GM12878 (cell line): ENCODE results near the gene SETD1B. TPM values are rescaled to one million over a fixed set of nuclear protein-coding genes. Genes with fewer than 3 reads are reported as not detected.

Source experiments
- EP300 ChIP-seq, 2 experiments: fragments of 150-350 bp in 1 of 2; IDR thresholded peaks; 2 replicates each; pipeline ENCODE4 v1.6.1; 2011 to 2012; ENCODE audit warnings: low read depth in 2 of 2, low read length in 2 of 2, borderline replicate concordance in 1 of 2, improper control_type of control experiment in 1 of 2, inconsistent platforms in 1 of 2; ENCODE audit not compliant: control insufficient read depth in 1 of 2
- IKZF2 ChIP-seq, 2 experiments: fragments of 450-650 bp; IDR thresholded peaks; 2 replicates each; pipeline ENCODE4 v1.6.1; 2017; ENCODE audit warnings: mild to moderate bottlenecking in 2 of 2, moderate library complexity in 2 of 2
- LARP7 ChIP-seq: fragments of 450-650 bp; IDR thresholded peaks from 2 replicates; pipeline ENCODE4 v1.6.1; 2017; ENCODE audit warnings: mild to moderate bottlenecking
- PAX5 ChIP-seq: IDR thresholded peaks from 2 replicates; pipeline ENCODE4 v1.6.1; 2011; ENCODE audit warnings: low read depth, low read length, borderline replicate concordance
- RFX5 ChIP-seq: IDR thresholded peaks from 2 replicates; pipeline ENCODE4 v1.6.1; 2011; ENCODE audit warnings: low read depth, low read length, improper control_type of control experiment
- SPI1 ChIP-seq: IDR thresholded peaks from 2 replicates; pipeline ENCODE4 v1.6.1; 2011; ENCODE audit warnings: low read depth, mild to moderate bottlenecking, low read length, moderate library complexity, borderline replicate concordance; ENCODE audit not compliant: insufficient read depth
- TCF12 ChIP-seq: IDR thresholded peaks from 2 replicates; pipeline ENCODE4 v1.6.1; 2011; ENCODE audit warnings: low read depth, mild to moderate bottlenecking, low read length
- ZNF207 ChIP-seq: fragments of 450-650 bp; IDR thresholded peaks from 2 replicates; pipeline ENCODE4 v1.6.1; 2014; ENCODE audit warnings: antibody characterized with exemption, mild to moderate bottlenecking, borderline replicate concordance
- ZNF217 ChIP-seq: fragments of 450-650 bp; IDR thresholded peaks from 2 replicates; pipeline ENCODE4 v1.6.1; 2017; ENCODE audit warnings: antibody characterized with exemption, mild to moderate bottlenecking
- polyA plus RNA-seq, 11 experiments: library from polyadenylated mRNA; depleted of rRNA in 4 of 11; unstranded in 6 of 11; stranded (reverse) in 5 of 11; fragments of >200 nt; fragmentation: Nextera tagmentation in 4 of 11; fragmentation: Illumina TruSeq in 1 of 11; extraction: Ambion mirVana in 4 of 11; extraction: Trizol in 1 of 11; gene quantifications; 1 replicate in 1 of 11; 2 replicates in 10 of 11; pipeline versions ENCODE4 v1.2.1 to v1.2.3, GENCODE V29; 2011 to 2016; ENCODE audit warnings: inconsistent platforms in 2 of 11, missing spikeins in 2 of 11, low read depth in 1 of 11
- total RNA-seq, 4 experiments: library from RNA; depleted of rRNA in 3 of 4; stranded (reverse); fragments of >200 nt in 3 of 4; fragmentation: Illumina TruSeq in 1 of 4; extraction: Trizol in 1 of 4; gene quantifications; 2 replicates each; pipeline versions ENCODE4 v1.2.1 to v1.2.3, GENCODE V29; 2013 to 2021
- TF ChIP-seq, protein P1 (sequence below): fragments of 450-650 bp; formaldehyde crosslinking; IDR thresholded peaks from 2 replicates; pipeline ENCODE4 v1.4.0; 2020; ENCODE audit warnings: mild to moderate bottlenecking, moderate library complexity
- TF ChIP-seq, protein P2 (sequence below): fragments of 150-350 bp; IDR thresholded peaks from 2 replicates; pipeline ENCODE4 v1.6.1; 2016; ENCODE audit warnings: low read depth, low read length
- TF ChIP-seq, protein P3 (sequence below): IDR thresholded peaks from 2 replicates; pipeline ENCODE4 v1.6.1; 2012; ENCODE audit warnings: mild to moderate bottlenecking, low read depth, low read length
- TF ChIP-seq, protein P4 (sequence below): fragments of 450-650 bp; IDR thresholded peaks from 2 replicates; pipeline ENCODE4 v1.6.1; 2017; ENCODE audit warnings: low read depth, mild to moderate bottlenecking, moderate library complexity

Gene SETD1B
- total and polyA plus RNA-seq, 10 of the 15 experiments (the other 5 are each of a cell fraction or from before 2014, with no cell fraction given) = 0.50 to 17.3 (median 1.6) TPM

DNA sequence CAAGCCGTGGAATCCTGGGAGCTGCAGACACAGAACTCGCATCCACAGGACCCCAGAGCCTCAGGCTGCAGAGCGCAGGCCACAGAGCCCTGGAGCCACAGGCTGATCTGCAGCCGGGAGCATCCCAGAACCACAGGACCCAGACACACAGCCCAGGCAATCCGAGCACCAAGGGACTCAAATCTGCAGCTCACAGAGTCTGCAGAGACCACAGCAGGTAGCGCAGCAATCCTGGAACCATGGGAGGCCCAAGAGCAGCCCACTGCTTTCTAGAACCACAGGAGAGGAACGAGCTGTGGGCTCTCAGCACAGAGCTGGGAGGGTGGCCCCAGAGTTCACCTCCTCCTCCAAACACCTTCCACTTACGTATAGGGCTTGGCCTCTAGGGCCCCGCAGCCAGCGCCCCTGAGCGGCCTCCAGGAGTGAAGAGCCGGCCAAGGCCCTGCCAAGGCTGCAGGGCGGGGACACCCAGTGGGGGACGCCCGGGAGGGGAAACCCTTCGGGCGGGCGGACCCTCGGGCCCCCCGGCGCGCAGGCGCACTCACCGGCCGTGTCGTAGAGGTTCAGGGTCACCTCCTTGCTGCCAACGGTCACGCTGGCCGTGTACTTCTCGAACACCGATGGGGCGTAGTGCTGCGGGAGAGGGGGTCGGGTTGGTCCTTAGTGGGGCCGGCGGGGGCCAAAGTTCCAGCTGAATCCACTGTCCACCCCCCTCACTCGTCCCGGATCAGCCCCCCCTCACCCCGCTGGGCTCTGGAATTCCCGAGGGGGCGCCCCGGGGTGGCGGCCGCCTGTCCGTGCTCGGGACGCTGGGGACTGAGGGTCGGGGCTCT, 11.0 kb upstream of the SETD1B start (continued):
- TF ChIP-seq, protein P1, sequence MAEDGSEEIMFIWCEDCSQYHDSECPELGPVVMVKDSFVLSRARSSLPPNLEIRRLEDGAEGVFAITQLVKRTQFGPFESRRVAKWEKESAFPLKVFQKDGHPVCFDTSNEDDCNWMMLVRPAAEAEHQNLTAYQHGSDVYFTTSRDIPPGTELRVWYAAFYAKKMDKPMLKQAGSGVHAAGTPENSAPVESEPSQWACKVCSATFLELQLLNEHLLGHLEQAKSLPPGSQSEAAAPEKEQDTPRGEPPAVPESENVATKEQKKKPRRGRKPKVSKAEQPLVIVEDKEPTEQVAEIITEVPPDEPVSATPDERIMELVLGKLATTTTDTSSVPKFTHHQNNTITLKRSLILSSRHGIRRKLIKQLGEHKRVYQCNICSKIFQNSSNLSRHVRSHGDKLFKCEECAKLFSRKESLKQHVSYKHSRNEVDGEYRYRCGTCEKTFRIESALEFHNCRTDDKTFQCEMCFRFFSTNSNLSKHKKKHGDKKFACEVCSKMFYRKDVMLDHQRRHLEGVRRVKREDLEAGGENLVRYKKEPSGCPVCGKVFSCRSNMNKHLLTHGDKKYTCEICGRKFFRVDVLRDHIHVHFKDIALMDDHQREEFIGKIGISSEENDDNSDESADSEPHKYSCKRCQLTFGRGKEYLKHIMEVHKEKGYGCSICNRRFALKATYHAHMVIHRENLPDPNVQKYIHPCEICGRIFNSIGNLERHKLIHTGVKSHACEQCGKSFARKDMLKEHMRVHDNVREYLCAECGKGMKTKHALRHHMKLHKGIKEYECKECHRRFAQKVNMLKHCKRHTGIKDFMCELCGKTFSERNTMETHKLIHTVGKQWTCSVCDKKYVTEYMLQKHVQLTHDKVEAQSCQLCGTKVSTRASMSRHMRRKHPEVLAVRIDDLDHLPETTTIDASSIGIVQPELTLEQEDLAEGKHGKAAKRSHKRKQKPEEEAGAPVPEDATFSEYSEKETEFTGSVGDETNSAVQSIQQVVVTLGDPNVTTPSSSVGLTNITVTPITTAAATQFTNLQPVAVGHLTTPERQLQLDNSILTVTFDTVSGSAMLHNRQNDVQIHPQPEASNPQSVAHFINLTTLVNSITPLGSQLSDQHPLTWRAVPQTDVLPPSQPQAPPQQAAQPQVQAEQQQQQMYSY = no peak
- no peak for TF ChIP-seq ZNF217
- TF ChIP-seq, protein P2, sequence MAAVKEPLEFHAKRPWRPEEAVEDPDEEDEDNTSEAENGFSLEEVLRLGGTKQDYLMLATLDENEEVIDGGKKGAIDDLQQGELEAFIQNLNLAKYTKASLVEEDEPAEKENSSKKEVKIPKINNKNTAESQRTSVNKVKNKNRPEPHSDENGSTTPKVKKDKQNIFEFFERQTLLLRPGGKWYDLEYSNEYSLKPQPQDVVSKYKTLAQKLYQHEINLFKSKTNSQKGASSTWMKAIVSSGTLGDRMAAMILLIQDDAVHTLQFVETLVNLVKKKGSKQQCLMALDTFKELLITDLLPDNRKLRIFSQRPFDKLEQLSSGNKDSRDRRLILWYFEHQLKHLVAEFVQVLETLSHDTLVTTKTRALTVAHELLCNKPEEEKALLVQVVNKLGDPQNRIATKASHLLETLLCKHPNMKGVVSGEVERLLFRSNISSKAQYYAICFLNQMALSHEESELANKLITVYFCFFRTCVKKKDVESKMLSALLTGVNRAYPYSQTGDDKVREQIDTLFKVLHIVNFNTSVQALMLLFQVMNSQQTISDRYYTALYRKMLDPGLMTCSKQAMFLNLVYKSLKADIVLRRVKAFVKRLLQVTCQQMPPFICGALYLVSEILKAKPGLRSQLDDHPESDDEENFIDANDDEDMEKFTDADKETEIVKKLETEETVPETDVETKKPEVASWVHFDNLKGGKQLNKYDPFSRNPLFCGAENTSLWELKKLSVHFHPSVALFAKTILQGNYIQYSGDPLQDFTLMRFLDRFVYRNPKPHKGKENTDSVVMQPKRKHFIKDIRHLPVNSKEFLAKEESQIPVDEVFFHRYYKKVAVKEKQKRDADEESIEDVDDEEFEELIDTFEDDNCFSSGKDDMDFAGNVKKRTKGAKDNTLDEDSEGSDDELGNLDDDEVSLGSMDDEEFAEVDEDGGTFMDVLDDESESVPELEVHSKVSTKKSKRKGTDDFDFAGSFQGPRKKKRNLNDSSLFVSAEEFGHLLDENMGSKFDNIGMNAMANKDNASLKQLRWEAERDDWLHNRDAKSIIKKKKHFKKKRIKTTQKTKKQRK = no peak
- TF ChIP-seq, protein P3, sequence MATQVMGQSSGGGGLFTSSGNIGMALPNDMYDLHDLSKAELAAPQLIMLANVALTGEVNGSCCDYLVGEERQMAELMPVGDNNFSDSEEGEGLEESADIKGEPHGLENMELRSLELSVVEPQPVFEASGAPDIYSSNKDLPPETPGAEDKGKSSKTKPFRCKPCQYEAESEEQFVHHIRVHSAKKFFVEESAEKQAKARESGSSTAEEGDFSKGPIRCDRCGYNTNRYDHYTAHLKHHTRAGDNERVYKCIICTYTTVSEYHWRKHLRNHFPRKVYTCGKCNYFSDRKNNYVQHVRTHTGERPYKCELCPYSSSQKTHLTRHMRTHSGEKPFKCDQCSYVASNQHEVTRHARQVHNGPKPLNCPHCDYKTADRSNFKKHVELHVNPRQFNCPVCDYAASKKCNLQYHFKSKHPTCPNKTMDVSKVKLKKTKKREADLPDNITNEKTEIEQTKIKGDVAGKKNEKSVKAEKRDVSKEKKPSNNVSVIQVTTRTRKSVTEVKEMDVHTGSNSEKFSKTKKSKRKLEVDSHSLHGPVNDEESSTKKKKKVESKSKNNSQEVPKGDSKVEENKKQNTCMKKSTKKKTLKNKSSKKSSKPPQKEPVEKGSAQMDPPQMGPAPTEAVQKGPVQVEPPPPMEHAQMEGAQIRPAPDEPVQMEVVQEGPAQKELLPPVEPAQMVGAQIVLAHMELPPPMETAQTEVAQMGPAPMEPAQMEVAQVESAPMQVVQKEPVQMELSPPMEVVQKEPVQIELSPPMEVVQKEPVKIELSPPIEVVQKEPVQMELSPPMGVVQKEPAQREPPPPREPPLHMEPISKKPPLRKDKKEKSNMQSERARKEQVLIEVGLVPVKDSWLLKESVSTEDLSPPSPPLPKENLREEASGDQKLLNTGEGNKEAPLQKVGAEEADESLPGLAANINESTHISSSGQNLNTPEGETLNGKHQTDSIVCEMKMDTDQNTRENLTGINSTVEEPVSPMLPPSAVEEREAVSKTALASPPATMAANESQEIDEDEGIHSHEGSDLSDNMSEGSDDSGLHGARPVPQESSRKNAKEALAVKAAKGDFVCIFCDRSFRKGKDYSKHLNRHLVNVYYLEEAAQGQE = no peak
- TF ChIP-seq LARP7 = no peak
- TF ChIP-seq RFX5 = no peak
- TF ChIP-seq, protein P4, sequence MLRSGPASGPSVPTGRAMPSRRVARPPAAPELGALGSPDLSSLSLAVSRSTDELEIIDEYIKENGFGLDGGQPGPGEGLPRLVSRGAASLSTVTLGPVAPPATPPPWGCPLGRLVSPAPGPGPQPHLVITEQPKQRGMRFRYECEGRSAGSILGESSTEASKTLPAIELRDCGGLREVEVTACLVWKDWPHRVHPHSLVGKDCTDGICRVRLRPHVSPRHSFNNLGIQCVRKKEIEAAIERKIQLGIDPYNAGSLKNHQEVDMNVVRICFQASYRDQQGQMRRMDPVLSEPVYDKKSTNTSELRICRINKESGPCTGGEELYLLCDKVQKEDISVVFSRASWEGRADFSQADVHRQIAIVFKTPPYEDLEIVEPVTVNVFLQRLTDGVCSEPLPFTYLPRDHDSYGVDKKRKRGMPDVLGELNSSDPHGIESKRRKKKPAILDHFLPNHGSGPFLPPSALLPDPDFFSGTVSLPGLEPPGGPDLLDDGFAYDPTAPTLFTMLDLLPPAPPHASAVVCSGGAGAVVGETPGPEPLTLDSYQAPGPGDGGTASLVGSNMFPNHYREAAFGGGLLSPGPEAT = no peak
- no peak for TF ChIP-seq TCF12
- no peak for TF ChIP-seq SPI1
- TF ChIP-seq IKZF2 (IDR thresholded peaks at IDR 0.05) = no peak; a peak in 1 of 4 replicates
- no peak for TF ChIP-seq EP300 (IDR thresholded peaks at IDR 0.05; ENCODE audit: borderline replicate concordance in 1 of 2, control insufficient read depth in 1 of 2, low read depth in 2 of 2, low read length in 2 of 2)
- TF ChIP-seq ZNF207 = no peak
- TF ChIP-seq PAX5 = no peak
